ENCODE measurements around the gene DPY19L3.

DPY19L3 gene

GRCh38 chr19:32392901-32393300, 12.7 kb upstream of the DPY19L3 start:
- H3K4me2 ChIP-seq (ENCODE audit: low read length): no peak overlapping the region
- no peak overlapping the region for H3K27ac ChIP-seq (ENCODE audit: low read depth, low read length)
- H3F3A ChIP-seq (ENCODE audit: control insufficient read depth, insufficient read depth): peaks cover 15% of the 10 kb centered on the region; the same call in 1 of the 2 replicates
- no peaks in the 10 kb centered on the region for H3K9me3 ChIP-seq (ENCODE audit: control insufficient read depth, insufficient read depth, low read length)
- no peaks in the 10 kb centered on the region for H3K79me2 ChIP-seq (ENCODE audit: control insufficient read depth, low read length)
- no peaks in the 10 kb centered on the region for H3K27me3 ChIP-seq (ENCODE audit: control insufficient read depth, low read length)
- H3K4me3 ChIP-seq (ENCODE audit: low read length): no peak overlapping the region
- no peaks in the 10 kb centered on the region for H3K9me2 ChIP-seq (replicated peaks; ENCODE audit: control insufficient read depth, low read length)
- H3K36me3 ChIP-seq (ENCODE audit: control insufficient read depth, low read length): peaks cover 15% of the 10 kb centered on the region
- TF ChIP-seq EZH2phosphoT487 (IDR thresholded peaks at IDR 0.05; ENCODE audit: borderline replicate concordance, low read length) (no peak), CTCF (IDR thresholded peaks at IDR 0.05; ENCODE audit: low read depth, low read length, poor library complexity, severe bottlenecking) (no peak)
- no peaks in the 10 kb centered on the region for H4K20me1 ChIP-seq (ENCODE audit: control insufficient read depth, insufficient read depth, low read depth, low read length)
- H3K4me1 ChIP-seq (ENCODE audit: control insufficient read depth, low read length): peaks cover 6% of the 10 kb centered on the region

- TF ChIP-seq EZH2phosphoT487 (IDR thresholded peaks at IDR 0.05; ENCODE audit: borderline replicate concordance, low read length) (no peak), CTCF (IDR thresholded peaks at IDR 0.05; ENCODE audit: low read depth, low read length, poor library complexity, severe bottlenecking) (no peak)
- H3K36me3 ChIP-seq (ENCODE audit: control insufficient read depth, low read length): peaks cover 11% of the 10 kb centered on the region
- no peaks in the 10 kb centered on the region for H3K27me3 ChIP-seq (ENCODE audit: control insufficient read depth, low read length)
These were observed 9.4 kb upstream of the DPY19L3 start for GRCh38 chr19:32396046-32396652.

DNA sequence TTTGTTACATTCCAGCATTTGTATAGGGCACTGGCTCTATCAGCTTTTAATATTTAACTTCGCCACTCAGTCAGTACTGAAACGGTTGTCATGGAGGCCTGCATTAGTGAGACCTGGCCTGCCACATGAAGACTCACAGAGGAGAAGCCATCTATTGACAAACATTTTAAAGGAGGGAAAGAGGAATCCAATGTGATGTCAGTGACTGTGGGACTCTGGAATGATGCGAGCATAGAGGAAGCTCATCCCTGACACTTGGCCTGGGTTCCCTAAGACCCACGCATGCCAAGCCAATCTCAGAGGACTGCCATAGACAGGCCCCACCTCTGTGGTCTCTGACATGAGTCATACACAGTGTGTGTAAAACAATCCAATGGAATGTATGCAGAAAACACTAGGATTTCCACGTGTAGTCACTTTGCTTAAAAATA, 7.9 kb upstream of the DPY19L3 start:
- no peaks in the 10 kb centered on the region for H3K79me2 ChIP-seq (ENCODE audit: control insufficient read depth, low read length)
- H3K27me3 ChIP-seq (ENCODE audit: control insufficient read depth, low read length): no peaks in the 10 kb centered on the region
- H3K4me2 ChIP-seq (ENCODE audit: low read length): no peak overlapping the region
- no peak overlapping the region for H3K4me3 ChIP-seq (ENCODE audit: low read length)
- no peak for TF ChIP-seq CTCF (IDR thresholded peaks at IDR 0.05; ENCODE audit: low read depth, low read length, poor library complexity, severe bottlenecking)
- TF ChIP-seq EZH2phosphoT487 (IDR thresholded peaks at IDR 0.05; ENCODE audit: borderline replicate concordance, low read length): no peak
- peaks cover 11% of the 10 kb centered on the region for H3K36me3 ChIP-seq (ENCODE audit: control insufficient read depth, low read length)
- no peaks in the 10 kb centered on the region for H3K9me3 ChIP-seq (ENCODE audit: control insufficient read depth, insufficient read depth, low read length)
- H3K9me2 ChIP-seq (replicated peaks; ENCODE audit: control insufficient read depth, low read length): no peaks in the 10 kb centered on the region
- H3K27ac ChIP-seq (ENCODE audit: low read depth, low read length): no peak overlapping the region
- peaks cover under 1% of the 10 kb centered on the region for H3K4me1 ChIP-seq (ENCODE audit: control insufficient read depth, low read length)
- no peaks in the 10 kb centered on the region for H3F3A ChIP-seq (ENCODE audit: control insufficient read depth, insufficient read depth)
- H4K20me1 ChIP-seq (ENCODE audit: control insufficient read depth, insufficient read depth, low read depth, low read length): no peaks in the 10 kb centered on the region

More at GRCh38 chr19:32396046-32396652, 9.4 kb upstream of the DPY19L3 start:
- H3K9me2 ChIP-seq (replicated peaks; ENCODE audit: control insufficient read depth, low read length): no peaks in the 10 kb centered on the region
- 0 out of 2 replicates have a peak, but pooled peaks cover 2% of the 10 kb centered on the region for H3F3A ChIP-seq (ENCODE audit: control insufficient read depth, insufficient read depth)
- no peaks in the 10 kb centered on the region for H4K20me1 ChIP-seq (ENCODE audit: control insufficient read depth, insufficient read depth, low read depth, low read length)
- H3K4me1 ChIP-seq (ENCODE audit: control insufficient read depth, low read length): peaks cover 6% of the 10 kb centered on the region
- H3K9me3 ChIP-seq (ENCODE audit: control insufficient read depth, insufficient read depth, low read length): no peaks in the 10 kb centered on the region
- H3K4me3 ChIP-seq (ENCODE audit: low read length): no peak overlapping the region
- no peak overlapping the region for H3K4me2 ChIP-seq (ENCODE audit: low read length)
- no peak overlapping the region for H3K27ac ChIP-seq (ENCODE audit: low read depth, low read length)
- no peaks in the 10 kb centered on the region for H3K79me2 ChIP-seq (ENCODE audit: control insufficient read depth, low read length)

Data from DOHH2 (cell line).